Erythroblast (primary cell): ENCODE data around the gene LUM.
A peak's percentile ranks its signal among the peaks of the same experiment; 100 is the strongest.
"Not testable (repeated sequence)": the region's sequence is repeated elsewhere in the genome, so short reads cannot be mapped to it uniquely, and the experiment has no call there.

Experiments used
- DNase-seq, 2 experiments: peaks; one replicate each; lab custom pipeline; 2025; lab: John Stamatoyannopoulos, UW
- GATA1 ChIP-seq: IDR thresholded peaks from 2 replicates; pipeline ENCODE4 v1.6.1; 2011; ENCODE audit warnings: low read depth, mild to moderate bottlenecking, control low read depth, low read length, moderate library complexity
- POLR2A ChIP-seq: IDR thresholded peaks from 2 replicates; pipeline ENCODE4 v1.6.1; 2011; ENCODE audit warnings: mild to moderate bottlenecking, low read length

The LUM gene

GRCh38 chr12:91103101-91103500 is 8.2 kb downstream of the LUM start:
- TF ChIP-seq POLR2A (no peak), GATA1 (no peak)
- DNase-seq, result no peak

- TF ChIP-seq POLR2A (no peak), GATA1 (no peak)
- DNase-seq, result no peak
These were observed 10.4 kb downstream of the LUM start for GRCh38 chr12:91100906-91101305.

- no peak for DNase-seq
- TF ChIP-seq GATA1 (no peak), POLR2A (no peak)
These were observed 11.5 kb downstream of the LUM start for GRCh38 chr12:91099836-91100235.

- peak in 1 of 2 experiments; percentile 4 for DNase-seq
- no peak for TF ChIP-seq POLR2A
- TF ChIP-seq GATA1, result no peak
These were observed 12.0 kb downstream of the LUM start for GRCh38 chr12:91099341-91099740.

GRCh38 chr12:91098941-91099340 is 12.4 kb downstream of the LUM start:
- no peak for DNase-seq

GRCh38 chr12:91098461-91098860 is 12.8 kb downstream of the LUM start:
- no peak for DNase-seq
- TF ChIP-seq POLR2A, result no peak

More at GRCh38 chr12:91098941-91099340, 12.4 kb downstream of the LUM start:
- TF ChIP-seq GATA1 (no peak), POLR2A (no peak)

GRCh38 chr12:91094957-91095356 is 16.3 kb downstream of the LUM start:
- TF ChIP-seq POLR2A, result no peak
- no peak for TF ChIP-seq GATA1
- DNase-seq, result no peak

- no peak for DNase-seq
These were observed 17.1 kb downstream of the LUM start for GRCh38 chr12:91094032-91094662.

GRCh38 chr12:91093341-91093740 is 18.0 kb downstream of the LUM start:
- no peak for DNase-seq
- TF ChIP-seq GATA1, result no peak
- TF ChIP-seq POLR2A, result no peak

More at GRCh38 chr12:91094032-91094662, 17.1 kb downstream of the LUM start:
- no peak for TF ChIP-seq GATA1
- no peak for TF ChIP-seq POLR2A

GRCh38 chr12:91091916-91092715 is 19.2 kb downstream of the LUM start:
- no peak for DNase-seq
- no peak for TF ChIP-seq POLR2A
- no peak for TF ChIP-seq GATA1

GRCh38 chr12:91089953-91090352 is 21.3 kb downstream of the LUM start:
- not testable (repeated sequence) for DNase-seq

- DNase-seq, result no peak
- TF ChIP-seq POLR2A (no peak), GATA1 (no peak)
These were observed 31.3 kb downstream of the LUM start for GRCh38 chr12:91080041-91080440.

GRCh38 chr12:91078501-91078900 is 32.8 kb downstream of the LUM start:
- DNase-seq, result no peak
- TF ChIP-seq POLR2A, result no peak

- DNase-seq, result no peak
- no peak for TF ChIP-seq POLR2A
These were observed 33.9 kb downstream of the LUM start for GRCh38 chr12:91077228-91077954.
